ENCODE measurements around the gene ZBTB46. TPM values are rescaled to one million over a fixed set of nuclear protein-coding genes. Genes with fewer than 3 reads are reported as not detected.
"Not testable (repeated sequence)": the region's sequence is repeated elsewhere in the genome, so short reads cannot be mapped to it uniquely, and the experiment has no call there.

Gene ZBTB46, protein sequence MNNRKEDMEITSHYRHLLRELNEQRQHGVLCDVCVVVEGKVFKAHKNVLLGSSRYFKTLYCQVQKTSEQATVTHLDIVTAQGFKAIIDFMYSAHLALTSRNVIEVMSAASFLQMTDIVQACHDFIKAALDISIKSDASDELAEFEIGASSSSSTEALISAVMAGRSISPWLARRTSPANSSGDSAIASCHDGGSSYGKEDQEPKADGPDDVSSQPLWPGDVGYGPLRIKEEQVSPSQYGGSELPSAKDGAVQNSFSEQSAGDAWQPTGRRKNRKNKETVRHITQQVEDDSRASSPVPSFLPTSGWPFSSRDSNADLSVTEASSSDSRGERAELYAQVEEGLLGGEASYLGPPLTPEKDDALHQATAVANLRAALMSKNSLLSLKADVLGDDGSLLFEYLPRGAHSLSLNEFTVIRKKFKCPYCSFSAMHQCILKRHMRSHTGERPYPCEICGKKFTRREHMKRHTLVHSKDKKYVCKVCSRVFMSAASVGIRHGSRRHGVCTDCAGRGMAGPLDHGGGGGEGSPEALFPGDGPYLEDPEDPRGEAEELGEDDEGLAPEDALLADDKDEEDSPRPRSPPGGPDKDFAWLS
- 13.8 and 21.3 TPM in 2 replicates for total RNA-seq

DNA sequence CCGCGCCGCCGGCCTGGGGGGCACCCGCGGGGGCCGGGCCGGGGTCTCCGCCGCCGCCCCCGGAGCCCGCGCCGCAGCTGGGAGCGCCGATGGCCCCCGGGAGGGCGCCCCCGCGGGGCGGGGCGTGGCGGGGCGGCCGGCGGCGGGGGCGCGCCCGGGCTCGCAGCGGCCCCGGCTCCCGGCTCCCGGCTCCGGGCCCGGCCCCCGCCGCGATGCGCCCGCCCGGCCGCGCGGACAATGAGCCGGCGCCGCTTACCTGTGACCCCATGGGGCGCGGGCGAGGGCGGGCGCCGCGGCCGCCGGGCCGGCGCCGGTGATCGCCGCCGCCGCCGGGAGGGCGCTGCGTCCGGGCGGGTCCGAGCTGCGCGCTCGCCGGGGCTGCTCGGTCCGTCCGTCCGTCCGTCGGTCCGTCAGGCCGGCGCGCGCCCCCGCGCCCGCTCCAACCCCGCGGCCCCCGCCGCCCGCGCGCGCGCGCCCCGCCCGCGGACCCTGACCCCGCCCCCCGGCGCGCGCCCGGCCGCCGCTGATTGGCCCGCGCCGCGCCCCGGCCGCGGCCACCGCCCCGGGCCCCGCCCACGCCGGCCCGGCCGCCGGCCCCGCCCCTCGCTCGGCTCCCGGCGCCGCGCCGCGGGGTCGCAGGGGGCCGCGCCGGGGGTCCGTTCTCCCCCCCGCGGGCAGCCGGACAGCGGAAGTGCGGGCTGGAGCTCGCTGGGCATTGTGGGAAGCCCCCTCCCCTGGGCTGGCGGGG, at the start of gene ZBTB46:
ZBTB46 (minus strand) TSS at position 424 of the 748 bp plus-strand sequence. CDS start 40,507 bp downstream, outside the sequence.
- DNase-seq (ENCODE audit: low read depth): peak; percentile 48
- H3K4me3 ChIP-seq (ENCODE audit: low read depth, low read length): peak within 1 kb of the TSS; percentile 67

DNA sequence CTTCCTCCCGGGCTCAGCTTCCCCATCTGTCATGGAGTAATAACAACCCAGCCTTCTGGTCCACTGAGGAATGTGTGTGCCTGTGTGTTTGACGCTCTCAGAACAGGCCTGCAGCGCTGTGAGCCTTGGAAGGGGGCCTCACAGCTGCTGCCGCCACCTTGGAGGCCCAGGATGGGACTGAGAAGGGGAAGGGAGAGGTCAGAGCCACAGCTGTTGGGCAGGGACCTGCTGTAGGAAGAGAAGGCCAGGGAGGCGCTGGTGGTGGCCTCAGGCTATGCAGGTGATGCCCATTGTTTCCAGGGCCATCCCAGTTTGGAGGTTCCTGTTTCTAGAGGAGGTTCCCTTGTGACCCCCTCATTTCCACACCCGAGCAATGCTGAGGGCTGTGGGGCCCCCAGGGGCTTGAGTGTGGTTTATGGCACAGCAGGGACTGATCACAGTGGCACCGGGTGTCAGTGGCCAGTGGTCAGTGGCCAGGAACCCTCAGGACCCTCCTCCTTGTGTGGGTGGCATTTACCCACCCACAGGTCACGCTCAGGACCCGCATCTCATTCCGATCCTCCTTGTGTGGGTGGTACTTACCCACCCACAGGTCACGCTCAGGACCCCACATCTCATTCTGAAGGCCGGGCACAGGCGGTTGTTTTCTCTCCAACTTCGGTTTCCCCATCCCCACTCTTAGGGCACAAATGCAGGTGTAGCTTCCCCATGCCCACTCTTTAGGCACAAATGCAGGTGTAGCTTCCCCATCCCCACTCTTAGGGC, 48.0 kb upstream of the ZBTB46 start:
- no peak overlapping the region for H3K4me3 ChIP-seq (ENCODE audit: low read depth, low read length)
- TF ChIP-seq, protein P1, sequence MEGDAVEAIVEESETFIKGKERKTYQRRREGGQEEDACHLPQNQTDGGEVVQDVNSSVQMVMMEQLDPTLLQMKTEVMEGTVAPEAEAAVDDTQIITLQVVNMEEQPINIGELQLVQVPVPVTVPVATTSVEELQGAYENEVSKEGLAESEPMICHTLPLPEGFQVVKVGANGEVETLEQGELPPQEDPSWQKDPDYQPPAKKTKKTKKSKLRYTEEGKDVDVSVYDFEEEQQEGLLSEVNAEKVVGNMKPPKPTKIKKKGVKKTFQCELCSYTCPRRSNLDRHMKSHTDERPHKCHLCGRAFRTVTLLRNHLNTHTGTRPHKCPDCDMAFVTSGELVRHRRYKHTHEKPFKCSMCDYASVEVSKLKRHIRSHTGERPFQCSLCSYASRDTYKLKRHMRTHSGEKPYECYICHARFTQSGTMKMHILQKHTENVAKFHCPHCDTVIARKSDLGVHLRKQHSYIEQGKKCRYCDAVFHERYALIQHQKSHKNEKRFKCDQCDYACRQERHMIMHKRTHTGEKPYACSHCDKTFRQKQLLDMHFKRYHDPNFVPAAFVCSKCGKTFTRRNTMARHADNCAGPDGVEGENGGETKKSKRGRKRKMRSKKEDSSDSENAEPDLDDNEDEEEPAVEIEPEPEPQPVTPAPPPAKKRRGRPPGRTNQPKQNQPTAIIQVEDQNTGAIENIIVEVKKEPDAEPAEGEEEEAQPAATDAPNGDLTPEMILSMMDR (IDR thresholded peaks at IDR 0.05; ENCODE audit: insufficient read depth, low read depth, low read length): no peak
- no peak for DNase-seq (ENCODE audit: low read depth)

More for the DNA sequence above, at the start of gene ZBTB46:
- TF ChIP-seq, protein P1 (IDR thresholded peaks at IDR 0.05; ENCODE audit: insufficient read depth, low read depth, low read length): no peak

DNA sequence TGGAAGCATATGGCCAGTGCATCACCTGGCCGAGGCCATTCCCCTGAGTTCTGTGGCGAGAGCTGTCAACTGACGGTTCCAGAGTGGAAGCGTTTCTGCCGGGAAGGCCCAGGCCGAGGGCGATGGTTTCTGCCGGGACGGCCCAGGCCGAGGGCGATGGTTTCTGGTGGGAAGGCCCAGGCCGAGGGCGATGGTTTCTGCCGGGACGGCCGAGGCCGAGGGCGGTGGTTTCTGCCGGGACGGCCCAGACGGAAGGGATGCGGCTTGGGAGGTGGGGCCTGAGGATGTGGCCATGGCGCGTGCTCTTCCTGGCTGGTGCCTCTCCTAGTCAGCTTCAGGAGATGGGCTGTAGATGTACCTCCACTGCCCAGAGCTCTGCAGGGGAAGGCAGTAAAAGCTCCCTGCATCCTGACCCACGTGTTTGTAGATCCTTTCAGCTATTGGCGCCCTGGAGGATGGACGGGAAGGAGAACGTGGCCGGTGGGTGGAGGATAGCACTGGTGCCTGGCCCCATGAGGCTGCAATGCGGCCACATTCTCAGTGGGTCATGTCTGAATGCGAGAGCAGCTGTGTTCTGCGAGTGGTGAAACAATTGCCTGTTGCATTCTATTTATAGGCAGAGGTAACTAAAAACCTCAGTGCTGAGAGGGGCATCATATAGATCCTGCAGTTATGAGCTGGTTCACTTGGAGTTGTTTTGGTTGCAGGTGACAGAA, 46.8 kb upstream of the ZBTB46 start:
- DNase-seq (ENCODE audit: low read depth): no peak
- no peak overlapping the region for H3K4me3 ChIP-seq (ENCODE audit: low read depth, low read length)
- TF ChIP-seq, protein P1 (IDR thresholded peaks at IDR 0.05; ENCODE audit: insufficient read depth, low read depth, low read length): no peak

DNA sequence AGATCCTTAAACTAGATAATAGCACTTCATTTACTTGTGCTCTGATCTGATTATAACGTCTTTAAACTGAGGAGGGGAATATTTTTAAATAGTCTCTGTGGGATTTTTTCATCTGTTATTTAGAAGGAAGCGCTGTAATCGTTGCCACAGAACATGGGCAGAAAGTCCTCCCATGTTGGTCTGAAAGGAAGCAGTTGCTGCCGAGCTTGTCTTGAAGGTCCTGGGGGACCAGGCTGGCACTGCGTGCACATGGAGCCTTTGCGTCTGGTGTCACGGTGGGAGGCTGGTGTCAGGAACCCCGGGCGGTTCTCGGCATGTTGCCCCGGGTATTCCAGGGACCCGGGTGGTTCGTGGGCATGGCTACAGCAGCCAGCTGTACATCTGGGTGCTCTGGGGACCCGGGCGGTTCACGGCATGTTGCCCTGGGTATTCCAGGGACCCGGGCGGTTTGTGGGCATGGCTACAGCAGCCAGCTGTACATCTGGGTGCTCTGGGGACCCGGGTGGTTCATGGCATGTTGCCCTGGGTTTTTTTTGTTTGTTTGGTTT, 45.5 kb upstream of the ZBTB46 start:
- no peak for DNase-seq (ENCODE audit: low read depth)
- TF ChIP-seq, protein P1 (IDR thresholded peaks at IDR 0.05; ENCODE audit: insufficient read depth, low read depth, low read length): no peak
- no peak overlapping the region for H3K4me3 ChIP-seq (ENCODE audit: low read depth, low read length)

DNA sequence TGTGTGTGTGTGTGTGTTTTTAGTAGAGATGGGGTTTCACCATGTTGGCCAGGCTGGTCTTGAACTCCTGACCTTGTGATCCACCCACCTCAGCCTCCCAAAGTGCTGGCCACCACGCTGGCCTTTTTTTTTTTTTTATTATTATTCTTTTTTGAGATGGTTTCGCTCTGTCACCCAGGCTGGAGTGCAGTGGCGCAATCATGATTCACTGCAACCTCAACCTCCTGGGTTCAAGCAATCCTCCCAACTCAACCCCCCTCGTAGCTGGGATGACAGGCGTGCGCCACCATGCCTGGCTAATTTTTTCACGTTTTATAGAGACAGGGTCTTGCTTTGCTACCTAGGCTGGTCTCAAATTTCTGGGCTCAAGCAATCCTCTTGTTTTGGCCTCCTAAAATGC, 43.2 kb upstream of the ZBTB46 start:
- H3K4me3 ChIP-seq (ENCODE audit: low read depth, low read length); DNase-seq (ENCODE audit: low read depth): not testable (repeated sequence)

DNA sequence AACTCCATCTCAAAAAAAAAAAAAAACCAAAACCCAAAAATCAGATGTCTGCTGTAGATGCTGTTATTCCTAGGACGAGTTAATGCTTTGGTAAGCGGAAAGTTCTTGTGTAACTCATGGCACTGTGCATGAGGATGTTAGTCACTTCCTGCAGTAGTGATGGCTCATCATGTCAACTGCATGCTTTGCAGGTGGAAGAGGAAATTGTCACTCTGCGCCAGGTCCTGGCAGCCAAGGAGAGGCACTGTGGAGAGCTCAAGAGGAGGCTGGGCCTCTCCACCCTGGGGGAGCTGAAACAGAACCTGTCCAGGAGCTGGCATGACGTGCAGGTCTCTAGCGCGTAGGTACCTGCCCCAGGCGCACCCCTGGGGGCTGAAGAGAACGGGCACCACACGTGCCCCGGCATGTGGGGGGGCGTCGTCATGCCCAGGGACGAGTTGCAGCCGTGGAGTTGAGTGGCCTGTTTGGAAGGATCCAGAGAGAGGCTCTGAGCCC, 42.5 kb upstream of the ZBTB46 start:
- DNase-seq (ENCODE audit: low read depth): peak; percentile 75
- TF ChIP-seq, protein P1 (IDR thresholded peaks at IDR 0.05; ENCODE audit: insufficient read depth, low read depth, low read length): no peak
- no peak overlapping the region for H3K4me3 ChIP-seq (ENCODE audit: low read depth, low read length)
